ACC112 (cell line): ENCODE measurements around the gene ZMYND10.

Experiments
- H2AFZ ChIP-seq: fragments of 200-600 bp; sonication (generic); one replicate; pipeline ENCODE4 v1.6.0; 2017; ENCODE audit warnings: antibody characterized with exemption, low read length; ENCODE audit not compliant: unreplicated experiment
- H3K27ac ChIP-seq: fragments of 200-600 bp; sonication (generic); 2 replicates; pipeline ENCODE4 v1.5.1; 2014; ENCODE audit warnings: low read depth, mild to moderate bottlenecking, antibody characterized with exemption, low read length, moderate library complexity
- H3K27me3 ChIP-seq: fragments of 200-600 bp; sonication (generic); 2 replicates; pipeline ENCODE4 v1.6.1; 2014; ENCODE audit warnings: mild to moderate bottlenecking, antibody characterized with exemption, low read length, moderate library complexity, mixed read lengths; ENCODE audit not compliant: insufficient read depth
- H3K36me3 ChIP-seq: fragments of 200-600 bp; sonication (generic); 2 replicates; pipeline ENCODE4 v1.6.1; 2016; ENCODE audit warnings: mild to moderate bottlenecking, antibody characterized with exemption, low read length, moderate library complexity, mixed read lengths; ENCODE audit not compliant: insufficient read depth
- H3K4me1 ChIP-seq: fragments of 200-600 bp; sonication (generic); one replicate; pipeline ENCODE4 v1.6.1; 2016; ENCODE audit warnings: low read length, mixed read lengths; ENCODE audit not compliant: insufficient read depth, unreplicated experiment, control insufficient read depth
- H3K4me3 ChIP-seq: fragments of 200-600 bp; sonication (generic); 2 replicates; pipeline ENCODE4 v1.5.1; 2014; ENCODE audit warnings: mild to moderate bottlenecking, low read depth, low read length
- H3K79me2 ChIP-seq: fragments of 200-600 bp; sonication (generic); one replicate; pipeline ENCODE4 v1.6.0; 2016; ENCODE audit warnings: low read length; ENCODE audit not compliant: control insufficient read depth, unreplicated experiment, insufficient read depth

ZMYND10 gene

DNA sequence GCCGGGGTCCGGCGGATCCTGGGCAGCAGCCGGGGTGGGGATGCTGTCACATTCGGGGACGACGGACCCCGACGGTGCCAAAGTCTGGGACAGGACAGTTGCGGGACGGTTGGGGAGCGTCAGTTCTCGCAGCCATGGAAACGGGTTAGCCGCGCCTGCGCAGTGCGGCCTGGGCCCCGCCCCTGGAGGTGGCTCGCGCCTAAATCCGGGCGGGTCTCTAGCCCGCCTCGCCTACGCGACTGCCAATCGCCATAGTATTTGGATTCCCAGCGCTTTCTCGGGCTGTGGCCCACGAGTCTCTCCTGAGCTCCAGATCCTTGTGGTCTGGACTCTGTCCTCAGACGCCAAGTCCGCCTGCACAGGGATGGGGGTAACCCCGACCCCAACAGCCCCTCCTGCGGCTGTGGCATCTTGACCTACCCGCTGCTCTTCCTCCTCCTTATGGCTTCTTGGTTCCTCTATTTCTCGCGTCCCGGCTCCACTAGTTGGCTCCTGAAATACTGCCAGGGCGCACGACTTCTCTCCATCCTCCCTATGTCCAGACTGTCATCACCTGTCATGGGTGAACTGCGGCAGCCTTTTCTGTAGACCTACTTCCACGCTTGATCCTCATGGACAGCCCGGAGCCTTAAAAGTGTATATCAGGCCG, at the start of gene ZMYND10:
TSS of gene ZMYND10 (minus strand) at position 147 of the 649 bp plus-strand sequence. CDS start 153 bp downstream, outside the sequence.
- Histone ChIP-seq H3K27me3 (no peaks in the 10 kb centered on the region), H3K79me2 (peaks cover 10% of the 10 kb centered on the region), H2AFZ (peak within 1 kb of the TSS; percentile 83), H3K27ac (no peak within 1 kb of the TSS), H3K4me3 (peak within 1 kb of the TSS; percentile 70), H3K4me1 (peaks cover 9% of the 10 kb centered on the region), H3K36me3 (no peaks in the 10 kb centered on the region)

DNA sequence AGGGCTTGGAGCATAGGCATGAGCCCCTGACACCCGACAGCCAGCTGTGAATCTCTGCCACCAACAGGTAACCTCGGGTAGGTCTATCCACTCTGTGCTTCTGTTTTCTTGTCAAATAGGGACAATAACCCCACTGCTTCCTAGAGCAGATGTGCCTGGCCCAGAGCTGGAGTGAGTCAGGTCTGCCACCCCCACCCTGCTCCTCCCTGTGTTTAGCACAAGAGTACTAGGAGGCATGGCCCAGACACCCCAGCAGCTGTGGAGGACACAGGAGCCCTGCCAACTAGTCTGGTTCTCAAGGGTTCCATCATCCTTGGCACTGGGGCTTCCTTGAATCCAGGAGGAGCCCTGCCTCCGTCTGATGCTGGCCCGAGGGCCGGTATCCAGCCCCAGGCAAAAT, 47.5 kb upstream of the ZMYND10 start:
- Histone ChIP-seq H3K36me3 (no peaks in the 10 kb centered on the region), H3K79me2 (no peaks in the 10 kb centered on the region), H3K27me3 (no peaks in the 10 kb centered on the region), H3K4me1 (no peaks in the 10 kb centered on the region), H3K4me3 (no peak overlapping the region), H2AFZ (no peak overlapping the region), H3K27ac (no peak overlapping the region)

GRCh38 chr3:50392101-50392715, 46.7 kb upstream of the ZMYND10 start:
- Histone ChIP-seq H3K4me3 (no peak overlapping the region), H3K27ac (no peak overlapping the region), H3K36me3 (no peaks in the 10 kb centered on the region), H2AFZ (no peak overlapping the region), H3K4me1 (no peaks in the 10 kb centered on the region), H3K79me2 (no peaks in the 10 kb centered on the region), H3K27me3 (no peaks in the 10 kb centered on the region)

DNA sequence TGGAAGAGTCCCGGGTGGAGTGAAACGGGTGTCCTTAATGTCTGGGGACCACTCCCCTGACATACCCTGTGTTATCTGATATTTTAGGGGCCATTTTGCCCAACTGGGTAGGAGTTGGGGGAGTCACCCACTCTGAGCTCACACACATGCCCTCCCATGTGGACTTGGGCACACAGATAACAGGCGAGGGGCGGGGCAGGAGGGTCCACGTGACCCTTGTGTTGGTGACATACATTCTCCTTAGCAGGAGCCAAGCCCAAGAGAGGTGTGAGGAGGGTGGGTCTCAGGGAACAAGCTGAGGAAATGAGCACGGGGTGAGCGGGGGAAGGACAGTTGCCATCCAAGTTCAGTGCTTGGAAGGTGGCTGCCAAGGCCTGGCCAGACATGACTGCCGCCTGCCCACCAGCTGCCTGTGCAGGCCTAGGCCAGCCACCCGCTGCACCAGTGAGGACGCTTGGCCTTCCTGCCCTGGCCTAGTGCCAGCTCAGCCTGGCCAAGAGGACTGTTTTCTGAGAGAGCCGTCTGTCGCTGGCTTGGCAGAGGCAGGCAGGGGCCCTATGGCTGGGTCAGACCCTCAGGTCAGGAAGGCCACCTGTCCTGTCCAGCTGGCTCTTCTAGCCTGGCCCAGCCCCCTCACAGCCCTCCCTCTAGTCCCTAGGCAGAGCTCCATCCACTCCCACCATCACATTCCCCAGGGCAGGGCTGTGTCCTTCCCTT, 45.1 kb upstream of the ZMYND10 start:
- Histone ChIP-seq H2AFZ (no peak overlapping the region), H3K4me1 (no peaks in the 10 kb centered on the region), H3K4me3 (no peak overlapping the region), H3K36me3 (no peaks in the 10 kb centered on the region), H3K27ac (no peak overlapping the region), H3K79me2 (no peaks in the 10 kb centered on the region), H3K27me3 (no peaks in the 10 kb centered on the region)

DNA sequence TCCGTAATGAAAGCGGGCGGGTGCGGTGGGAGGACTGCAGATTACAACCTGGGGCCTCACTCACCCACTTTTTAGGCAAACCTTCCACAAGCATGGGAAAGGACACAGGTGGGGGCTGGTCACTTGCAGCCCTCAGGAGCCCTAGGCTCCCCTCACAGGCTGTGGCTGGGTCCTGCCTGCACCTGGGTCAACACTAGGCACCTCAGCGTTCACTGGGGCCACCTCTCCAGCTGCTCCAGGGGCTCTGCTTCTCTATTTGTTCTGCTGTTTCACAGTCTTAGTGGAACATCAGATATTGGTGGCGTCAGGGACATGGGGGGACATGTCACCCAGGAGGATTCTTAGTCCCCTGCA, 43.9 kb upstream of the ZMYND10 start:
- H3K4me1 ChIP-seq = no peaks in the 10 kb centered on the region
- no peaks in the 10 kb centered on the region for H3K79me2 ChIP-seq
- H3K36me3 ChIP-seq = no peaks in the 10 kb centered on the region
- no peak overlapping the region for H2AFZ ChIP-seq
- no peak overlapping the region for H3K4me3 ChIP-seq
- no peak overlapping the region for H3K27ac ChIP-seq
- H3K27me3 ChIP-seq = no peaks in the 10 kb centered on the region

DNA sequence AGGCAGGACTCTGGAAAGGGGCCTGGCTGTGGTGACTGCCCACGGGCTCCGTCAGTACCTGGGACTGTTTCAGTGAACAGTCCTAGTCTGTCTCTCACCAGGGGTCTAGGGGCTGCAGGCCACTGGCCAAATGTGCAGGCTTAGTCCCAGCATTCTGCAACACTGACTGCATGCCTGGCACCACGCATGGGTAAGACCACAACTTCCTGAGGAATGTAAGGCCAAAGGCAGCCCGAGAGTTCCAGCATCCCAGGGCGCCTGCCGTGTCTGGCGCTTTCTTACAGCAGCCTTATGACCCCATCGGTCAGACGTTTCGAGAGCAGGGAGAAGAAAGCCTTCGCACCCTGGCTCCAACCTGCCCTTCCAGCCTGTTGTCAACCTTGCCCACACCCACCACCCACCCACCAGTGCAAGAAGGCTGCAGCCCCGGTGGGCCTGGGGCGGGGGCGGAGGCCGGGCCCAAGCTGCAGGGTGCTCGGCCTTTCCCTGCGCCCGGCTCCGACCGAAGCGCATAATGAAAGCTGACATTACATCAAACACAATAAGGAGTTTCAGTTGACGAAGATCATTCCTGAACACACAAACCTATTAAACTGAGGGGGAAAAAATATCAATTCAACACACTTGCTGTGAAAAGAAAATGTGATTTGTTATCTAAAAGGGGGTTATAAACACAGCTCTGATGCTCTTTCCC, 43.3 kb upstream of the ZMYND10 start:
- Histone ChIP-seq H3K79me2 (no peaks in the 10 kb centered on the region), H3K27me3 (no peaks in the 10 kb centered on the region), H2AFZ (no peak overlapping the region), H3K36me3 (no peaks in the 10 kb centered on the region), H3K4me3 (no peak overlapping the region), H3K4me1 (no peaks in the 10 kb centered on the region), H3K27ac (no peak overlapping the region)

DNA sequence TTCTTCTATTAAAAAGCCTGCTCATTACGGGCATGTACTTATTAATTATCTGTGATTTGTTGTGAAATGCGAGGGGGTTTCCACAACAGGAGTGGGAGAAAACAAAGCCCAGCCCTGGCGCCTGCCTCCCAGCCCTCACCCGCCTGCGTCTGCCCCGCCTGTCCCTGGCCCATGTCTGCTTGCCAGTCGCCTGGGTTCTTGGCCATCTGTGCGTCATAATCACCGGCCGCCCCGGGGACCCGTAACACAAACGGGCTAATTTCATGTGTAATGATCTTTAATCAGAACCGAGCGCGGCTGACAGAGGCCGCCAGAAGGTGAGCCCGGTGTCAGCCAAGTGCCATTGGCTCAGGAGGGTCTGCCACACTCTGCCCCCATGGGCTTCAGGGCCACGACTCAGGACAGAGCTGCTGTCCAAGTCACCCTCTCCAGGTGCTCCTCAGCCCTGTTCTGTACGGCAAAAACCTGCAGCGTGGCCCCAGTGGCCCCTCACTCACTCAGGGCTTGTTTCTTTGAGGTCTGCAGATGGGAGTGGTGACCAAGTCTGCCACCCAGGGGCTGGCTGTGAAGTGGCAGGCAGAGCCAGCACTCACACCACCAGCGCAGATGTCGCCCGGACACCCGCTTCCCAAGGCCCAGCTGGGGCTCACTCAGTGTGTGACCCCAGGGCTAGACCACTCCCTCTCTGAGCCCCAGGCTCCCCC, 42.6 kb upstream of the ZMYND10 start:
- no peaks in the 10 kb centered on the region for H3K27me3 ChIP-seq
- no peaks in the 10 kb centered on the region for H3K4me1 ChIP-seq
- no peak overlapping the region for H3K27ac ChIP-seq
- no peaks in the 10 kb centered on the region for H3K36me3 ChIP-seq
- H3K79me2 ChIP-seq = no peaks in the 10 kb centered on the region
- no peak overlapping the region for H3K4me3 ChIP-seq
- H2AFZ ChIP-seq = no peak overlapping the region

- no peaks in the 10 kb centered on the region for H3K79me2 ChIP-seq
- H3K4me3 ChIP-seq = no peak overlapping the region
- H3K27me3 ChIP-seq = no peaks in the 10 kb centered on the region
- no peaks in the 10 kb centered on the region for H3K4me1 ChIP-seq
- no peak overlapping the region for H3K27ac ChIP-seq
- no peak overlapping the region for H2AFZ ChIP-seq
- H3K36me3 ChIP-seq = no peaks in the 10 kb centered on the region
Measured at GRCh38 chr3:50385754-50386153, 40.2 kb upstream of the ZMYND10 start.

DNA sequence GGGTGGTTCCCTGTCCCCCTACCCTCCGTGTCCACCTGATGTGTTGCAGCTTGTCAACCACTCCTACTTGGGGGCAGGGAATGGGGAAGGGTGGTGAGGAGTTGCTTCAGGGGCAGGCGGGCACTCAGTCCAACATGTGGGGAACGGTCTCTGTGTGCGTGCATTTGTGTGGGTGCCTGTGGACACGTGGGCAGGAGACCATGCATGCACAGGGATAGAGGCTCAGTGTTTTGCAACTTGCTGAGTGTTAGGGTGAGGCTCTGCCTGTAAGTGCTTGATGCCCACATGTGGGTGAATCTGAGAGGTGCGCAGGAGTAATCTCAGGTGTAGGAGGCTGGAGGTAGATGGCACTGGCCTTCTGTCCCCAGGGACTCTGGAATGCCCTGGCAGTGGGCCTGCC, 38.2 kb upstream of the ZMYND10 start:
- Histone ChIP-seq H3K4me1 (no peaks in the 10 kb centered on the region), H3K79me2 (no peaks in the 10 kb centered on the region), H3K36me3 (no peaks in the 10 kb centered on the region), H2AFZ (no peak overlapping the region), H3K4me3 (no peak overlapping the region), H3K27ac (no peak overlapping the region), H3K27me3 (no peaks in the 10 kb centered on the region)

DNA sequence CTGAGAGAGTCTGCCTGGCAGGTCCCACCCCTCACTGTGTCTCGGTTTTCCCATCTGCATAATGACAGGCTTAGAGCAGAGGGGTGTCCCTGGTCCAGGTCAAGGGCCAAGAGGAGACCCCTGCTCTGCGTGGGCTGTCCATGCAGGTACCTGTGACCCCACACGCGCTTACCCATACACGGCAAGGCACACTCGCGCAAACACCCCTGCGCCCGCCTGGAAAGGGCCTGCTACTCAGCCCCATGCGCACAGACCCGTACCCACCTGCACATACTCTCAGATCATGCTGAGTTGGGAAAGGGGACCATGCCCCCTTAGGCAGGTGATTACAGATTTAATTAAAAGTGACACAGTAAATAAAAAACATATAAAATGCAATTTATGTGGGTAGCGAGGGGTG, 37.2 kb upstream of the ZMYND10 start:
- Histone ChIP-seq H3K4me1 (no peaks in the 10 kb centered on the region), H3K4me3 (no peak overlapping the region), H3K27me3 (no peaks in the 10 kb centered on the region), H2AFZ (no peak overlapping the region), H3K79me2 (no peaks in the 10 kb centered on the region), H3K27ac (no peak overlapping the region), H3K36me3 (no peaks in the 10 kb centered on the region)
